GM13977 (cell line): ENCODE measurements around the gene NBAS.

ENCODE experiments used
- DNase-seq: peaks from one replicate; pipeline ENCODE4 v3.0.0; 2012; ENCODE audit warnings: low spot score
- in situ Hi-C: fragments of 300-500 bp; cut with MboI; formaldehyde crosslinking; loops from one replicate; pipeline ENCODE4 v1.12.0; 2022; ENCODE audit warnings: low sequenced_read_pairs, low pct_unique_long_range_greater_than_20kb, mixed read lengths, inconsistent platforms; ENCODE audit not compliant: unreplicated experiment
- TF ChIP-seq, protein P1 (sequence below): IDR thresholded peaks from 2 replicates; pipeline ENCODE4 v1.5.1; 2012; ENCODE audit warnings: mild to moderate bottlenecking, control low read depth; ENCODE audit not compliant: insufficient read depth; ENCODE audit errors: extremely low read depth, missing control alignments

The NBAS gene

DNA sequence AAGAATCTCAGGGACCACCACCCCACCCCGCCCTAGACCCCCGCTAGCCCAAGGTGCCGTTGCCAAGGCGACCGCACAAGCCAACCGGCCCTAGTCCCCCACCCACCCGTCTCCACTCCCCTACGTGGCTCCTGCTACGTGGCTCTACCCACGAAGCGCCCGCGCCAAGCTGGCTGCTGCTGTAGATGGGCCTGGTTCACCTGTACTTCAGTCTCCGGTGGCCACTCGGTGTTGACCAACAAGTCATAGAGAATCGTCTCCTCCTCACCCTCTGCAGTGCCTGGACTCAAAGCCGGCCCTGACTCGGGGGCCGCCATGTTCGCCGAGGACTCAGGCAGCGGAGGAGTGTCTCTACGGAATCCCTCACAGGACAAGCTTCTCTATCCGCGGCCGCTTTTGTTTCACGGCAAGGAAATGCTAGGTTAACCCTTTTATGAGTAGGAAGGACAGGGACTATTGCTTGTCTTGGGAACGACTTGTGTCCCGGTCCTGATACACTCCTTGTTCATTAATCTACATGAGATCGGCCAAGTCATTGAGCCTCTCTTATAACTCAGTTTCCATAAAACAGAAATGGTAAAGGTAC, at the start of gene NBAS:
NBAS (minus strand) TSS at position 347 of the 586 bp plus-strand sequence; CDS start at position 317, 30 bp downstream.
- in situ Hi-C loops: loop anchor here (25.0 kb wide), 1 partner anchor 374 kb away; no protein-coding TSS in a partner anchor
- DNase-seq: peak; percentile 78
- TF ChIP-seq, protein P1, sequence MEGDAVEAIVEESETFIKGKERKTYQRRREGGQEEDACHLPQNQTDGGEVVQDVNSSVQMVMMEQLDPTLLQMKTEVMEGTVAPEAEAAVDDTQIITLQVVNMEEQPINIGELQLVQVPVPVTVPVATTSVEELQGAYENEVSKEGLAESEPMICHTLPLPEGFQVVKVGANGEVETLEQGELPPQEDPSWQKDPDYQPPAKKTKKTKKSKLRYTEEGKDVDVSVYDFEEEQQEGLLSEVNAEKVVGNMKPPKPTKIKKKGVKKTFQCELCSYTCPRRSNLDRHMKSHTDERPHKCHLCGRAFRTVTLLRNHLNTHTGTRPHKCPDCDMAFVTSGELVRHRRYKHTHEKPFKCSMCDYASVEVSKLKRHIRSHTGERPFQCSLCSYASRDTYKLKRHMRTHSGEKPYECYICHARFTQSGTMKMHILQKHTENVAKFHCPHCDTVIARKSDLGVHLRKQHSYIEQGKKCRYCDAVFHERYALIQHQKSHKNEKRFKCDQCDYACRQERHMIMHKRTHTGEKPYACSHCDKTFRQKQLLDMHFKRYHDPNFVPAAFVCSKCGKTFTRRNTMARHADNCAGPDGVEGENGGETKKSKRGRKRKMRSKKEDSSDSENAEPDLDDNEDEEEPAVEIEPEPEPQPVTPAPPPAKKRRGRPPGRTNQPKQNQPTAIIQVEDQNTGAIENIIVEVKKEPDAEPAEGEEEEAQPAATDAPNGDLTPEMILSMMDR: no peak

DNA sequence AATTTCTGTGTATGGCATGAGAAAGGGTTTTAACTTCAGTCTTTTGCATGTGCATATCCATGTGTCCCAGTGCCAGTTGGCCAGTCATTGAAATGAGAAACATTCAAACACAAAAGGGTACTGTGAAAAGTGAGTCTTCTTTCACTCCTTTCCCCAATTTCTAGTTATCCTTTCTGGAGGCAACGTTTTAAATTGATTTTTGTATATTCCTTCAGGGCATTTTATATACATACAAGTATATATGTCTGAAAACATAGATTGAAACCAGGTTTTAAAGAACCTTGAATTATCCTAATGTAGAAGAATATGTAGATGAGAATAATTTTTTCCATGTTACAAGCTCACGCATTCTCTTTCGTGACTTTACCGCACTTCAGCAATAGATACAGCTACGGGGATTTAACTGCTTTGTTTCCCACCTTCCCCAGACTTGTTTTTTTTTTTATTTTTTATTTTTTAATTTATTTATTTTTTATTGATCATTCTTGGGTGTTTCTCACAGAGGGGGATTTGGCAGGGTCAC, 49.4 kb upstream of the NBAS start:
- TF ChIP-seq, protein P1: no peak
- in situ Hi-C loops: no loop called here
- DNase-seq: no peak

DNA sequence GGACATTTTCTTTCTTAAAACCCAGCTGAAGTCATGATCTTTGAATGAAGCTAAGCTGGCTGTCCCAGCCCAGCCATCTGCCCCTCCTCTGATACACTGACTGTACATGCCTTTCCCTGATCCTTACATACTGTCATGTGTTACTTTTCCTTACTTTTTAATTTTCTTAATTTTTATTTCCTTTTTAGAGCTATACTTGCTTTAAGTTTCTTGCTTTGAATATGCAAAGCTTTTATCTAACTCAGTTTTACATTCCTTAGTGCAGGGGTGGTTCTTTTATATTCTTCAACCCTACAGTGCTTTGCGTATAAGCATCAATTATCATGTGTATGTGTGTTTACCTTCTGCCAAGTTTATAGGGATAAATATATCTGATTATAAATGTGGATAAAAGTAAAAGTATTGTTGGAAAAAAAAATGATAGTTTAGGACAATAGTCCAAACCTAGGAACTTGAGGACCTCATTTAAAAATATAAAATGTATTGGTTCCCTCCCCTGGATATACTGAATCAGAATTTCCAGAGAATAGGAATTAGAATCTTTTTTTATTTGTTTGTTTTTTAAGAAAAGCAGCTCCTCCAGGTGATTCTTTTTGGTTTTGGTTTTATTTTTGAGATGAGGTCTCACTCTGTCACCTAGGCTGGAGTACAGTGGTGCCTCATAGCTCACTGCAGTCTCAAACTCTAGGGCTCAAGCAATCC, 48.4 kb upstream of the NBAS start:
- TF ChIP-seq, protein P1: no peak
- in situ Hi-C loops: no loop called here
- DNase-seq: no peak

DNA sequence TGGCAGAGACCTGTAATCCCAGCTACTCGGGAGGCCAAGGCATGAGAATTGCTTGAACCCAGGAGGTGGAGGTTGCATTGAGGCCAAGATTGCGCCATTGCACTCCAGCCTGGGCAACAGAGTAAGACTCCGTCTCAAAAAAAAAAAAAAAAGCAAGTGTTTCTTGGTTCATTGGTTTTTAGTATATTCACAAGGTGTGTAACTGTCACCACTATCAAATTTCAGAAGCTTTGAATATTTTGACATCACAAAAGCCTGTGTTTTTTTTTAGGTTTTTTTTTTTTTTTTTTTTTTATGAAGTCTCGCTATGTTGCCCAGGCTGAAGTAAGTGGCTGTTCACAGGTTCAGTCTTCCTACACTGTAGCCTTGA, 47.2 kb upstream of the NBAS start:
- TF ChIP-seq, protein P1: no peak
- no peak for DNase-seq
- in situ Hi-C loops: no loop called here

DNA sequence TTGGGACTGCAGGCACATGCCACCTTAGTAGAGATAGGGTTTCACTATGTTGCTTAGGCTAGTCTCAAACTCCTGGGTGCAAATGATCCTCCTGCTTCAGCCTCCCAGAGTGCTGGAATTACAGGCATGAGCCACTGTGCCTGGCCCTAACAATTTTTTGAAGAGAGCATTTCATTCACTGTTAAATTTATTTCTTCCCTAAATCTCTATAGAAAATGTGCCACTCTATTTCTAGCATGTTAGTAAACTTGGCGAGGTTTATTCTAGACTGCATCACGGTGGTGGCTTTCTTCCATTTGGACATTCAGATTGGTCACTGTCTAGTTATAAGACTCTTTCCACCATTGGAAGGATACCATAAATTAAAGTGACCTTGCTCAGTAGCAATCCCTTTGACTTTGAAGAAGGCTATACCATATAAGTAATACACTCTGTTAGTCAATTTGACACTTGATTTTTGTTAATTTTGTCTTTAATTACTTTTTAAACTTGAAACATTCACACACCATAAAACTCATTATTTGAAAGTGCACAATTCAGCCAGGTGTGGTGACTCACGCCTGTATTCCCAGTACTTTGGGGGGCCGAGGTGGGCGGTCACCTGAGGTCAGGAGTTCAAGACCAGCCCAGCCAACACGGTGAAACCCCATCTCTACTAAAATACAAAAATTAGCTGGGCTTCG, 46.7 kb upstream of the NBAS start:
- TF ChIP-seq, protein P1: no peak
- in situ Hi-C loops: no loop called here
- DNase-seq: no peak

DNA sequence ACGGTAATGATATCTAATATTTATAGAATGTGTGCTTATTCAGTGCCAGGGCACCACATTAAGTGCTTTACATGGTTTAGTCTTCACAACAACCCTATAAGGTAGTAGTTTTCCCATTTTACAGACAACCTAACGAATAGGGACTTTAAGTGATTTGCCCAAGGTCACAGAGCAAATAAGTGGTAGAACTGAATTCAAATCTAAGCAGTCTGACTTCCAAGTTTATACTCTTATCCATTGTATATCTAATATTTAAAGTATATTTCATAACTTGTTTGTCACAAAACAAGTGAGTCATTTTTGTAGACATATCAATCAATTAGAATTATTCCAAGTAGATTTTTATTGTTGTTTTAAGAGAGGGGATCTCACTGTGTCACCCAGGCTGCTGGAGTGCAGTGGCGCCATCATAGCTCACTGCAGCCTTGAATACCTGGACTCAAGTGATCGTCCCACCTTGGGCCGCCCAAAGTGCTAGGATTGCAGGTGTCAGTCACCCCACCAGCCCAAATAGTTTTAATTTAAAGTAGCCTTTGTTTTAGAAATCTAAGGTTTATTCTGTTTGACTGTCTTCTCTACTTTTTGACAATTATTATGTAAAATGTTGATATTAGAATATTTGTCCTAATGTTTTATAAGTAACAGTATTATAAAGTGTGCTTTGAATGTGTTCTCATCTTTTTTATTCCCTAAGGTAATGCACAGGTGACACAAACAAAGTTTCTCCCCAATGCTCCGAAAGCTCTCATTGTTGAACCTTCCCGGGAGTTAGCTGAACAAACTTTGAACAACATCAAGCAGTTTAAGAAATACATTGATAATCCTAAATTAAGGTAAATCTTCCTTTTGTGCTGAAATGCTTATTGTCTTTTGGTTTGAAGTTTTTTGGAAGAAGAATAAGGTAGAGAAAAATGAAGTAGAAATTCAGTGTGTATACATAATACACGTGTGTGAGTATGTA, 45.6 kb upstream of the NBAS start:
- TF ChIP-seq, protein P1: no peak
- in situ Hi-C loops: no loop called here

More for the DNA sequence above, 45.6 kb upstream of the NBAS start:
- DNase-seq: no peak
